ENCODE data around the gene RFXANK.

GRCh38 chr19:19159534-19159933, 32.5 kb upstream of the RFXANK start:
- TF ChIP-seq CTCF (IDR thresholded peaks at IDR 0.05; ENCODE audit: insufficient read depth, low read depth, low read length) = no peak
- TF ChIP-seq EZH2 (IDR thresholded peaks at IDR 0.05; ENCODE audit: insufficient read depth, low read length) = no peak

All from astrocyte (in vitro differentiated cells and primary cell).